ENCODE data around the gene IMP3. TPM values are rescaled to one million over a fixed set of nuclear protein-coding genes. Genes with fewer than 3 reads are reported as not detected.
A peak's percentile ranks its signal among the peaks of the same experiment; 100 is the strongest.

The IMP3 gene
- total RNA-seq, 2 experiments from 2014 or later: 101 to 174 TPM

DNA sequence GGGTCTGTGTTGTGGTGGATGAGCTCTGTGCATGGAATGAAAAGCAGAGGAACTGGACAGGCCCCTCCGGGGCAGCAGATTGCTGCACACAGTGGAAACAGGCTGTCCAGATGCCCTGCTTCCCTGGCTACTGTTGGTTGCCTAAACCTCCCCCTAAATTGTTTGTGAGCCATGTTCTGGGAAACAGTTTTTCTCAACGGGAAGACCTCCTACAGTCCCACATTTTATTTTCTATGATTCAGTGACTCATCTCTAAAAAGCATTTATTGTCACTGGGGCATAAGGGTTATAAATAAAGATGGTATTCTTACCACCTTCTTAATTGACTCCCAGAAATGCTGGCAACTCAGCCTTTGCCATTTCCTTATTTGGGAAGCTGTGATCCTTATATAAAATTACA, 40.6 kb downstream of the IMP3 start:
- intact Hi-C loops (cut with micrococcal nuclease; ENCODE audit: unreplicated experiment): no loop called here
- ChIA-PET POLR2A (no interaction called here), CTCF (ENCODE audit: unreplicated experiment) (no interaction called here)
- Histone ChIP-seq H3K27ac (ENCODE audit: low read depth, low read length, poor library complexity, severe bottlenecking) (no peak overlapping the region), H3K9me2 (ENCODE audit: insufficient read depth, low read length) (no peaks in the 10 kb centered on the region), H2AFZ (ENCODE audit: low read length) (no peak overlapping the region), H3K4me3 (ENCODE audit: low read depth, low read length, poor library complexity, severe bottlenecking) (no peak overlapping the region), H4K20me1 (ENCODE audit: insufficient read depth, low read length) (no peaks in the 10 kb centered on the region), H3K36me3 (ENCODE audit: insufficient read depth, low read length) (peaks cover 87% of the 10 kb centered on the region), H3K9me3 (ENCODE audit: low read length) (no peaks in the 10 kb centered on the region), H3K79me2 (ENCODE audit: insufficient read depth, low read depth, low read length) (no peaks in the 10 kb centered on the region), H3K4me1 (ENCODE audit: insufficient read depth, low read length, poor library complexity, severe bottlenecking) (no peaks in the 10 kb centered on the region), H3K4me2 (ENCODE audit: low read length) (no peak overlapping the region)
- BruUV-seq (replicated peaks): no TSS peak
- TF ChIP-seq EZH2phosphoT487 (IDR thresholded peaks at IDR 0.05; ENCODE audit: borderline replicate concordance, low read depth, low read length): no peak
- TF ChIP-seq, protein P1, sequence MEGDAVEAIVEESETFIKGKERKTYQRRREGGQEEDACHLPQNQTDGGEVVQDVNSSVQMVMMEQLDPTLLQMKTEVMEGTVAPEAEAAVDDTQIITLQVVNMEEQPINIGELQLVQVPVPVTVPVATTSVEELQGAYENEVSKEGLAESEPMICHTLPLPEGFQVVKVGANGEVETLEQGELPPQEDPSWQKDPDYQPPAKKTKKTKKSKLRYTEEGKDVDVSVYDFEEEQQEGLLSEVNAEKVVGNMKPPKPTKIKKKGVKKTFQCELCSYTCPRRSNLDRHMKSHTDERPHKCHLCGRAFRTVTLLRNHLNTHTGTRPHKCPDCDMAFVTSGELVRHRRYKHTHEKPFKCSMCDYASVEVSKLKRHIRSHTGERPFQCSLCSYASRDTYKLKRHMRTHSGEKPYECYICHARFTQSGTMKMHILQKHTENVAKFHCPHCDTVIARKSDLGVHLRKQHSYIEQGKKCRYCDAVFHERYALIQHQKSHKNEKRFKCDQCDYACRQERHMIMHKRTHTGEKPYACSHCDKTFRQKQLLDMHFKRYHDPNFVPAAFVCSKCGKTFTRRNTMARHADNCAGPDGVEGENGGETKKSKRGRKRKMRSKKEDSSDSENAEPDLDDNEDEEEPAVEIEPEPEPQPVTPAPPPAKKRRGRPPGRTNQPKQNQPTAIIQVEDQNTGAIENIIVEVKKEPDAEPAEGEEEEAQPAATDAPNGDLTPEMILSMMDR (conservative IDR thresholded peaks at IDR 0.05; ENCODE audit: low read length): no peak
- DNase-seq (ENCODE audit: low spot score): no peak

DNA sequence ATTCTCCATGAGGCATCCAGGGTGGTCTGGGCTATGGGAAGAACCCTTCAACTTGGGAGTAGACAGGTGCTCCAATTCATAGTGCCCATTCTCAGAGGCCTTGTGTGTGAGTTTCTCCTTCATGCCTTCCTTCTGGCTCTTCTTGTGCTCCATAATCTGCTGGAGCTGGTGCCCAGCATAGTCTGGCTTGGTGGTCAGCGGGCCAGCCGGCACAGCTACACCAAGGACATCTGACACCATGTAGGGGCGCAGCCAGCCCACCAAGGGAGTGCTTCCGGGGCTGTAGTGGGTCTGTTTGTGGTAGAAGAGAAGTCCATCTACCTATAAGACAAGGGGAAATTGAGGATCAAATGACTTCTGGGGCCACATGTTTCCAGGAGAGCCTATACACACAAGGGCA, 41.7 kb downstream of the IMP3 start:
- POLR2A ChIA-PET: no interaction called here
- Histone ChIP-seq H3K9me3 (ENCODE audit: low read length) (no peaks in the 10 kb centered on the region), H3K4me2 (ENCODE audit: low read length) (no peak overlapping the region), H3K4me1 (ENCODE audit: insufficient read depth, low read length, poor library complexity, severe bottlenecking) (no peaks in the 10 kb centered on the region), H3K27ac (ENCODE audit: low read depth, low read length, poor library complexity, severe bottlenecking) (no peak overlapping the region), H3K4me3 (ENCODE audit: low read depth, low read length, poor library complexity, severe bottlenecking) (no peak overlapping the region), H4K20me1 (ENCODE audit: insufficient read depth, low read length) (no peaks in the 10 kb centered on the region), H3K9me2 (ENCODE audit: insufficient read depth, low read length) (no peaks in the 10 kb centered on the region), H3K36me3 (ENCODE audit: insufficient read depth, low read length) (peaks cover 86% of the 10 kb centered on the region), H3K79me2 (ENCODE audit: insufficient read depth, low read depth, low read length) (no peaks in the 10 kb centered on the region), H2AFZ (ENCODE audit: low read length) (no peak overlapping the region)
- CTCF ChIA-PET (ENCODE audit: unreplicated experiment): no interaction called here
- TF ChIP-seq EZH2phosphoT487 (IDR thresholded peaks at IDR 0.05; ENCODE audit: borderline replicate concordance, low read depth, low read length): no peak
- TF ChIP-seq, protein P1 (conservative IDR thresholded peaks at IDR 0.05; ENCODE audit: low read length): no peak
- intact Hi-C loops (cut with micrococcal nuclease; ENCODE audit: unreplicated experiment): no loop called here
- no TSS peak for BruUV-seq (replicated peaks)
- no peak for DNase-seq (ENCODE audit: low spot score)

DNA sequence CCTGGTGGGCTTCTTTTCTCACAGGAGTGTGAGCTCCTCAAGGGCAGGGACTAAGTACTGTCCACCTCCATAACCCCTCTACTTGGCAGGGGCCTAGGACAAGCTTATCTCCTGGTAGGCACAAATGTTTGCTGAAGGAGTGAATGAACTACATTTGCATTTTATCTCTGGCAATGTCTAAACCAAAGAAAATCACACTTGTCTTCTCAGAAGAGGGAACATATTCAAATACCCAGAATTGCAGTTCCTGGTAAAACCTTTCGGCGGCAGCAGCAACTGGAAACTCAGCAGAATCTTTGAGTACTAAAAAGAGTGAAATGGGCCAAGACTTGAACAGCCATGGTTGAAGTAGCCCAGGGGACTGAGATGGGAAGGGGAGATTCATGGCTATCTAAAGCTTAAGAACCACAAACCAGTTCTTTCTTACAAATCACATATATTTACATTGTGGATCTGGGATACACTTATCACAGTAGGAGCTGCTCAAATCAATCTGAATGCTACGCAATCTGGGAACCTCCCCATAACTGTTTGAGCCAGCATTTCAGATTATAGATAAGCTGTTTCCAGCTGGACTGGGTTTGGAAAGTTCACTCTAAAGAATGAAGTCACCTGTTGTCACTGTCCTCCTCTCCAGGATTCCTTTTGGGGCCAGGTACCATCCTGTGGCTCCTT, 42.2 kb downstream of the IMP3 start:
- Histone ChIP-seq H3K9me3 (ENCODE audit: low read length) (no peaks in the 10 kb centered on the region), H4K20me1 (ENCODE audit: insufficient read depth, low read length) (no peaks in the 10 kb centered on the region), H3K4me1 (ENCODE audit: insufficient read depth, low read length, poor library complexity, severe bottlenecking) (no peaks in the 10 kb centered on the region), H3K79me2 (ENCODE audit: insufficient read depth, low read depth, low read length) (no peaks in the 10 kb centered on the region), H2AFZ (ENCODE audit: low read length) (no peak overlapping the region), H3K4me2 (ENCODE audit: low read length) (no peak overlapping the region), H3K27ac (ENCODE audit: low read depth, low read length, poor library complexity, severe bottlenecking) (no peak overlapping the region), H3K4me3 (ENCODE audit: low read depth, low read length, poor library complexity, severe bottlenecking) (no peak overlapping the region), H3K36me3 (ENCODE audit: insufficient read depth, low read length) (peaks cover 83% of the 10 kb centered on the region), H3K9me2 (ENCODE audit: insufficient read depth, low read length) (no peaks in the 10 kb centered on the region)
- ChIA-PET CTCF (ENCODE audit: unreplicated experiment) (interaction anchor here (0.6 kb wide), 1 partner anchor 20 kb away, joined by 3 read pairs; no protein-coding TSS in a partner anchor), POLR2A (no interaction called here)
- TF ChIP-seq, protein P1 (conservative IDR thresholded peaks at IDR 0.05; ENCODE audit: low read length): peak; percentile 74
- no peak for TF ChIP-seq EZH2phosphoT487 (IDR thresholded peaks at IDR 0.05; ENCODE audit: borderline replicate concordance, low read depth, low read length)
- BruUV-seq (replicated peaks): TSS peak; percentile 26
- DNase-seq (ENCODE audit: low spot score): peak; percentile 21
- intact Hi-C loops (cut with micrococcal nuclease; ENCODE audit: unreplicated experiment): no loop called here

Data from OCI-LY7 (cell line).